Activated T-helper 1 cell treated with anti-CD3 and anti-CD28 coated beads, Interleukin-2, amount 50 U/mL, for 16 hours (primary cell): Measurements from ENCODE around the gene CYCS.
"Not testable (repeated sequence)": the region's sequence is repeated elsewhere in the genome, so short reads cannot be mapped to it uniquely, and the experiment has no call there.

Experiments
- DNase-seq, 2 donors: peaks; one replicate each; pipeline ENCODE4 v3.0.0-alpha.2; 2020; ENCODE audit warnings: low read depth in 1 of 2, low spot score in 1 of 2

Gene CYCS

DNA sequence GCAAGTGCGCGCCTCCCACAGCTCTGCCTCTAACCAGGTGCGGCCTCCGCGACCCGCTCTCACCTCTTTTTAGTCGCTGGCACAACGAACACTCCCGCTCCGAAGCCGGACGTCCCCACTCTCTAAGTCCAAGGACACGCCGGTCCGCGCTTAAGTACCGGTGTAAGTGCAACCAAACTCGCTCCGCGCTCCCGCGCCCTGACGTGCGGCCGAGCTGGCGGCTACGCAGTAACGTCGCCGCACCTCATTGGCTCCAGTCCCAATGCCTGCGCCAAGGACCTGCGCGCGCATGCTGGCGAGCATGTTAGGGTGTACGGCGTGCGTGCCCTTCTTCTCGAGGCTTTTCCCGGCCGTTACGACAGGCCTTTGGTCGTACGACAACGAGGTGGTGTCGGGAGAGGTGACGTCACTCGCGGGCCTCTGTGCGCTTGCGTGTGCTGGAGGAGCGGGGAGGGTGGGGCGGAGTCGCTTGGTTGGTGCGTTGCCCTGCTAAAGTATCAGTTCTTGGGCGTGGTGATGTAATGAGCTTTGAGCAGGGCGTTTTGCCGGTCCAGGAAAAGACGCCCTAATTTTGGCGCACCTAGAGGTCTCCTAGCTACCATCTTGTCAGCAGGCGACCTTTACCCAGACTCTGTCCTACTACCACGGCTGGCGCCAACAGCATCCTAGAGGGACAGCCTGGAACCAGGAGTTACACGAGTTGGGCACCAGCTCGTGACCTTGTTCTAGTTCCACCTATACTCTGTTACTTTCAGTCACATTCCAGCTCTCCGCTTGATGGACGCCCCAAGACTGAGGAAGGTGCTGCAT, at the start of gene CYCS:
Gene CYCS (minus strand): TSS at position 124 of the 810 bp plus-strand sequence. CDS start 1,141 bp downstream, outside the sequence.
- peak; percentile 99 to 100 for DNase-seq

DNA sequence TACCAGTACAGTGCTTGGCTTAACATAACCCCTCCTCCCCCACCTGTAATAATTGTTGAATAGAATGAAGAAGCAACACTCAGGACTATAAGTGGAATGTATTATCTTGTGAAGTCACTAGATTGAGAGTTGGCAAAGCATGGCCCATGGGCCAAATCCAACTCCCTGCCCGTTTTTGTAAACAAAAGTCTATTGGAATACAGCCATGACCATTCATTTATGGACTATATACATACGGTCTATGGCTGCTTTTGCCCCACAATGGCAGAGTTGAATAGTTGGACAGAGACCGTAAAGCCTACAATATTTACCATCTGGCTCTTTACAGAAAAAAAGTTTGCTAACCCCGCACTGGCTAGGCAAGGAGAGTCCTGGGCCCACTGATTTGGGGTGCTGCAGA, 48.1 kb upstream of the CYCS start:
- DNase-seq: no peak

- no peak for DNase-seq
These were observed 46.5 kb upstream of the CYCS start for GRCh38 chr7:25171516-25171915.

GRCh38 chr7:25171071-25171470, 46.0 kb upstream of the CYCS start:
- no peak for DNase-seq

GRCh38 chr7:25169683-25170082, 44.6 kb upstream of the CYCS start:
- DNase-seq: no peak

DNA sequence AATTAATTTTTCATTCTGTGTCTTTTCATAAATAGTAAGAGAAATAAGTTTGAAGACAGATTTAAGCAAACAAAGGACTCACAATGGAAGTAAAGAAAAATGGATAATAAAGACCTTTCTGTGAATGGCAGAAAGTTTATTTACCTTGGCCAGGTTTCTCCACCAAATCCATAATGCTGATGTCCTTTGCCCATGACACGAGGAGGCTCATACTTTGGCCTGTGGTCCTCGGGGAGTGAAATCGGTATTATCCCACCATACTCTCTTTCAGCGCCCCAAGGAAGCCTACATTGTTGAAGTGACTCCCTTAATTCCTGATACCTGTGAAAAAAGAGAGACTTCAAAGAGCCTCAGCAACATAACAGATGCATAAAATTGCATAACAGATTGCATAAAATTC, 43.1 kb upstream of the CYCS start:
- DNase-seq: no peak

DNA sequence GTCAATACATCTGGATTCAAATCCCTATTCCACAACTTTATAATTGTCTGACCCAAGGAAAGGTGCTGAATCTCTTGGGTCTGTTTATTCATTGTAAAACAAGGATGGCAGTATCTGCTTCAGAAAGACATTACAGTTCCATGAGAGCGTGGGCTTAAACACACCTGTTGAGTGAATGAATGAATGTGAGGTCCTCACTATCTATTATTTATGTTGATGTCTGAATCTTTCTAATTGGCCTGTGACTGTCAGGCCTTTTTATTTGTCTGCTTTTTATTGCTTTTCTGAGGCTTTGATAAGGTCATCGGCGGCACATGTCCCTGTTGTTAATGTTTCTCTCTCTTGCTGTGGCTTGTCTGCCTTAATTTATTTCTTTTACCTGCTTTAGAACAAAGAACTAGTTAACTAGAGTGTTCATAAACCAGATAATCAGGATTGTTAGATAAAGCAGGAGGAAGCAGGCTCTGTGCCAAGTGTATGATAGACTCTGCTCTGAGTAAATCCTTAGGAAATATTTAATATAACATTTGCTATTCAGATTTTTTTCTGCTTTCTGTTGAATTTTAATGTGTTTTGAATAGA, 42.3 kb upstream of the CYCS start:
- DNase-seq: no peak

DNA sequence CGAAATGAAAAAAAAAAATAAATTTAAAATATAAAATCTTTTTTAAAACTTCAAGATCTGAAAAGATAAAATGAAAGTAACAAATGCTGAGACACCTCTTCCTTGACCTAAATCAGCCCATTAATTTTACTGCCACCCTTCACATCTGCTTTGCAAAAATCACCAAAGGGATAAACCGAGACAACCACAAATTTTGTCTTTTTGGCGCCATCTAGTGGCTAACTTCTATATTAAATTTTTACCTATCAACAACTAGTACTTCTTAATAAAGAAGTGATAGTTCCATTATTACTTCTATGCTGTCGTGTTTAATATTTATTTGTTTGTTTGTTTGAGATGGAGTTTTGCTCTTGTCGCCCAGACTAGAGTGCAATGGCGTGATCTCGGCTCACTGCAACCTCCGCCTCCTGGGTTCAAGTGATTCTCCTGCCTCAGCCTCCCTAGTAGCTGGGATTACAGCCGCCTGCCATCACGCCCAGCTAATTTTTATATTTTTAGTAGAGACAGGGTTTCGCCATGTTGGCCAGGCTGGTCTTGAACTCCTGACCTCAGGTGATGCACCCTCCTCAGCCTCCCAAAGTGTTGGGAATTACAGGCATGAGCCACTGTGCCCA, 35.0 kb upstream of the CYCS start:
- DNase-seq: not testable (repeated sequence)

DNA sequence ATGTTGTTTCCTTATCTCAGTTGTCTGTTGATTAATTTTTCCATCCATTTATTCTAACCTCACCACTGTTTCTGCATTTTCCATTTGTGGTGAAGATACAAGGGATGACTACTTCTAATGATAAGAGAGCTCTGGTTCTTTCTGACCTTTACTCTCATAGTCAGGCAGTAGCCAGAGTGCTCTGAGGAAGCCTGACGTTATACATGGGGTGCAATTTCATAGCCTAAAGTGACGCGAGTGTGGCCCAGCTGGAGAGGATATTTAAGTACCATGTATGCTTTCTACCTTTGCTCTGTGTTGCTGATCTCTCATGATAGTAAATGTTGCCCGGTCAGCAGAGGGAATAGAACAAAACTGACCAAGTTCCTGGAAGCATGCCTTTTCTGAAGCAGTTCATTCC, 33.9 kb upstream of the CYCS start:
- no peak for DNase-seq

- no peak for DNase-seq
These were observed 26.7 kb upstream of the CYCS start for GRCh38 chr7:25151773-25152172.

GRCh38 chr7:25149836-25150235, 24.8 kb upstream of the CYCS start:
- no peak for DNase-seq

DNA sequence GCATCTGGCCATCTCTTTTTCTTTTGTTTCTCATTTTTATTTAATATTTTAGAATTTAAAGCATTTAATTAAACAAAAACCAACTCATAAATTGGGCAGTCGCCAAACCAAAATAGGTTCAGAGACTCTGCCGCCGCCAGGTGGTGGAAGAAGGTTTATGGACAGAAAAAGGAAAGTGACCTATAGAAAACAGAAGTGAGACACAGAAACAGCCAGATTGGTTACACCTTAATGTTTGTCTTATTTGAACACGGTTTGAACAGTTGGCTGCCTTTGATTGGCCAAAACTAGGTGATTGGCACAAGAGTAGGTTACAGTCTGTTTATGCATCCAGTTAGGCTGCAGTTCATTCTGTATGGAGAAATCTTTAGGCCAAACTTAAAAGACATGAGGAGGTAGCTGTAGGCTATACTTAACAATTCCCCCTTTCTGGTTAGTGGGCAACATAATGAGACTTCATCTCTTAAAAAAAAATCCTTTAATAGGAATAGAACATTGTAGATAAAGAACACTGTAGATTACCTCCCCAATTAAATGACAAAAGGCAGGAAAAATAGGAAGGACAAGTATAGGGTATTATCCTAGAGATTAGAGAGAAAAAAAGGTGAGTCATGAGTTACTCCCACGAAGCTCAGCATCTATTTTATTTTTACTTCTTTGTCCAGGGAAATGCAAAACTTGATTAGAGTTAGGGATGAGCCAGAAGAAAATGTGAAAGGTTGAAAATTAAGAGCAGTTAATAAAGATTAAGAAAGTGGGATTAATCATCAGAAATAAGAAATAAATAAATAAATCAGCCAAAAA, 23.9 kb upstream of the CYCS start:
- DNase-seq: no peak

- no peak for DNase-seq
These were observed 18.7 kb upstream of the CYCS start for GRCh38 chr7:25143763-25144162.

DNA sequence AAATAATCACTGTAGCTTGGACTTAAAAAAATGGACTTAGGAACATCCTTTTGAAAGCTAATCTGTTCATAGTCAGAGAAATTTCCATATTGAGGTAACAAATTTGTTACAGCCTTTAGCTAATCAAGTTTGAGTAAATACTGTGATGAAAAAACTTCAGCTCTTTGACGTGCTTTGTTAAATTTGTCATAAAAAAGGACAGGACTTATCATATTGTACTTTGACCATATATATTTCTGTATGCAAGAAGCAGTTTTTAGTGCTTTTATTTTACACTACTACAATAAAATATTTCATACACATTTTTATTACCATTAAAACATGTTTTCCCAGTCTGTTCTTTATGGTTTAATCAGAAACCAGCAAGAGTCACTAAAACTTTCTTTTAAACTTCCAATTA, 14.5 kb upstream of the CYCS start:
- no peak for DNase-seq

DNA sequence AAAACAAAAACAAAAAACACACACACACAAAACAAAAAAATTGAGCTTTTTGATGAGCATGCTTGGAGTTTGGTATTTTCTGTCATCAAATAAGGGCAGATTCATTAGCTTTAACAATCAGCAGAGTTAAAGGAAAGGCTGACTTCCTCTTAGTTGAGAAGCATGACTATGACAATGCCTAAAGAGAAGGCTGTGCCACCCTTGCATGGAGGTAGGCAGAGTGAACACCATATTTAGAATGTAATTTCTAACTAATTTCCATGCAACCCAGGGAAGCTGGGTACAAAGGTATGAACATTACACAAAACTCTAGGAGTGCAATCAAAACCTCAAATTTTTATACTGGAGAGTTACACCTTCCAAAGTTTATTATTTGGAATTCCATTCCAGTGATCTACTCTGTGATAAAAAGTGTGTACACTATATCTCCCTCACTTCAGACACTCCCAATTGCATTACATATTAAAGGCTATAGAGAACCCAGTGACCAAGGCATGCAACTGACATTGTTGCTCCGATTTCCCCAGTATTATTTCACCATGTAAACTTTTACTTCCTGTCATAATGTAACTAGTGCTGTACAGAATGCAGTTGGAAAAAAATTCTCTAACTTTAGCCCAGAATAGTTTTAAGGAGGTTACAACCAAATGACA, 9.4 kb upstream of the CYCS start:
- no peak for DNase-seq

- no peak for DNase-seq
These were observed 7.4 kb upstream of the CYCS start for GRCh38 chr7:25132430-25132829.

- DNase-seq: no peak
These were observed 1.7 kb upstream of the CYCS start for GRCh38 chr7:25126751-25127150.

GRCh38 chr7:25124465-25125136, 459 bp downstream of the CYCS start:
- DNase-seq: no peak

DNA sequence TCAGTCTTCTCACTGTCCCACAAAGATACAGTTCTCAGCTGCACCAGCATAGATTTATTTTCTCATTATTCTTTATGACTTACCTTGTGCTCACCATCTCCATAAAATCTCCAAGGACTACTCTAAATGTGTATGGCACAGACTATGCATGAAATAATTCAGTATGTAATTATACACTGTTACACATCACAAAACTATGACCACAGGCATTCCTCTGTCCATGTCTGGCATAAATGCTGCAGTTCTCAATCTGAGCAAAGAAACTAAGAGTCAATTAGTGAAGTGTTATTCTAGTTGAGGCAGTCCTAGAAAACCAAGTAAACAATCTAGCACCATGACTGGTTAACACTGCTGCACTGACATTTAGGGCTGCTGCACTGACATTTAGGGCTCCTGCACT, 2.7 kb downstream of the CYCS start:
- no peak for DNase-seq

DNA sequence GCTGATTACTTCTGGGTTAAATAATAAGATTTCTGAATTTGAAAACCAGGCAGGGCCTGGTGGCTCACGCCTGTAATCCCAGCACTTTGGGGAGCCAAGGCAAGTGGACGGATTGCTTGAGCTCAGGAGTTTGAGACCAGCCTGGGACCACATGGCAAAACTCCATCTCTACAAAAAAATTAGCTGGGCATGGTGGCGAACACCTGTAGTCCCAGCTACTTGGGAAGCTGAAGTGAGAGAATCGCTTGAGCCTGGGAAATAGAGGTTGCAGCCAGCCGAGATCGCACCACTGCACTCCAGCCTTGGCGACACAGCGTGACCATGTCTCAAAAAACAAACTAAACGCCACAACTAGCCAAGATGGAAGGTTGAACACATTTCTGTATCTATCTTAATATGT, 3.5 kb downstream of the CYCS start:
- DNase-seq: no peak

DNA sequence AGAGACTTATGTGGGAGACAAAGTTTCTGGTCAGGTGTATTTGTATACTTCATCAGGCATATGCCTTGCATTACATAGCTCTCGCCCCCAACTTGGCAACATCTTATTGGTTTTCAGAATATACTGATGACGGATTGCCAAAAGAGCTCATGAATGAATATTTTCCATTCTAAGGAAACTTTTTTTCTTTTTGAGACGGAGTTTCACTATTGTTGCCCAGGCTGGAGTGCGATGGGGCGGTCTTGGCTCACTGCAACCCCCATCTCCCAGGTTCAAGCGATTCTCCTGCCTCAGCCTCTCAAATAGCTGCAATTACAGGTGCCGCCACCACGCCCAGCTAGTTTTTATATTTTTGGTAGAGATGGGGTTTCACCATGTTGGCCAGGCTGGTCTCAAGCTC, 6.0 kb downstream of the CYCS start:
- no peak for DNase-seq
